MV-4-11 (cell line): ENCODE data around the gene NTSR1.

Source experiments
- DNase-seq: peaks from one replicate; lab custom pipeline; 2025; lab: John Stamatoyannopoulos, UW

Gene NTSR1

GRCh38 chr20:62802026-62802712 lies 93.5 kb downstream of the NTSR1 start:
- DNase-seq = no peak

DNA sequence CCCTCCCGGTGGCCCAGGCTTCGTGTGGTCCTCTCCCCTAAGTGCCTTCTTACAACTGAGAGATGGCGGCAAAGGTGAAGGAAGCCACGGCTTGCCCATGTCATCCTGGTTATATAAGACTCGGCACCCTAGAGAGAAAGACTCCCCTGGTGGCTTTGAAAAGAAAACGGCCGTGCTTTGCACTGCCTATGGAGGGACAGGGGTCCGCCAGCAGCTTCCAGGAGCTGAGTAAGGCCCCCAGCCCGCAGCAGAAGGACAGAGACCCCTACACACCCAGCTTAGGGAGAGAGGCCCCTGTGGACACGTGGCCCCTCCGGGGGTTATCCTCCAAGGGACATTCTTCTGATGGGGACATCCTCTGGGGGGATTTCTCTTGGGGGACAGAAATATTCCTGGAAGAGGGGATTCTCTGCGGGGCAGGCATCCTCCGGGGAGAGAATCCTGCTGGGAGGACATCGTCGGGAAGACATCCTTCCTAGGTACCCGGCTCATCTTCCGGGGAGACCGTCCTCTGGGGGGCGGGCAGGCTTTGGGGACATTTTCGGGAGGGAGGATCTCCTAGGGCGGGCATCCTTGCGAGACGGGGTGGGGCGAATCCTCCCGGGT lies 95.5 kb downstream of the NTSR1 start:
- no peak for DNase-seq

- peak; percentile 18 for DNase-seq
Measured at GRCh38 chr20:62804627-62805154, 96.1 kb downstream of the NTSR1 start, which contains the start of gene OGFR. OGFR (plus strand) TSS chr20:62804835; CDS start chr20:62804860, 25 bp downstream.

DNA sequence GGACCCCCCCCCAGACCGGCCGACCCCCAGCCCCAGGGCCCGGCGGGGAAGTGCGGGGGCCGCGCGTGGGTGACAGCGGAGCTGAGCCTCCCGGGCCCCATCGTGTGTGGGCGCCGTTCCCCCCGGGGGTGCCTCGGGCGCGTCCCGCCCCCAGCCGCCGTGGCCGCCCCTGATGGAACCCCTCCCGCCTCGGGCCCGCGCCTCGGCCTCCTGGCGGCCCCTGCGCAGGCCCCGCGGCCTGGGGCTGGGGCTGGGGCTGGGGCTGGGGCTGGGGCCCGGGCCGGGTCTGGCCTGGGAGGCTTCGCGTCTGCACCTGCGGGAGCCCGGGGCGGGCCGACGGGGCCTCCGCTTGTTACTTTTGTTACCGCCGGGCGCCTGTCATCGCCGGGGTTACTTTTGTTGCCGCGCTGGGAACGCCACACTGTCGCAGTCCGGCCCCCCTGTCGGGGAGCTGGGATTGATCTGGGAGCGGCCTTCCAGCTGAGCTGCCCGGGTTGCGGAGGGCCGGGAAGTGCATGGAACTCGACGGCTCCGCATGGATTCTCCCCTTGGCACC lies 96.6 kb downstream of the NTSR1 start:
- DNase-seq = no peak

DNA sequence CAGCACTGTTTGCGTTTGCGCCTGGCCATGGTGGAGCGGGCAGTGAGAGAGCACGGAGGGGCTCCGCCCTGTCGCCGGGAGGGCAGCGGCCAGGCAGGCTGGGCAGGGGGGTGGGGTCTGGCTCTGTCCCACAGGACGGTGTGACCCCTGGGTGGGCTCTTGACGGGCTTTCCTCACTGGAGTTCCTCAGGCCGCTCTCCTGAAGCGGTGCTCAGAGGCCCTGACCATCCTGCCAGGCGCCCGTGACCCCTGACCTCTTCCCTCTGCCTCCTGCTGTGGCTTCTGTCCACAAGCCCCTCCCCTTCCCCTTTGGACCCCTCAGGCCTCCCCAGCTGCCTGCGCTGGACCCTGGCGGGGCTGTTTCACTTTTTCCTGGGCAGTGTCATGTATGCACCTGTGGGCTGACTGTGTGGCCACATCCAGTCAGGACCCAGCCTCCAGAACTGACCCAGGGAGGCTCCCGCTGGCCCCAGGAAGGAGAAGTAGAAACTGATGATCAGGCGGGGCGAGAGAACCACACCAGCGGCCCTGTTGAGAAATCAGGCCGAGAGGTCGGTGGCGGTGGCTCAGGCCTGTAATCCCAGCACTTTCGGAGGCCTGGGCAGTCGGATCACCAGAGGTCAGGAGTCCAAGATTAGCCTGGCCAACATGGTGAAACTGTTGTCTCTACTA lies 97.2 kb downstream of the NTSR1 start:
- peak; percentile 81 for DNase-seq

GRCh38 chr20:62806383-62807050 lies 97.9 kb downstream of the NTSR1 start:
- no peak for DNase-seq

- DNase-seq = no peak
Measured at GRCh38 chr20:62807444-62808210, 99.0 kb downstream of the NTSR1 start.

DNA sequence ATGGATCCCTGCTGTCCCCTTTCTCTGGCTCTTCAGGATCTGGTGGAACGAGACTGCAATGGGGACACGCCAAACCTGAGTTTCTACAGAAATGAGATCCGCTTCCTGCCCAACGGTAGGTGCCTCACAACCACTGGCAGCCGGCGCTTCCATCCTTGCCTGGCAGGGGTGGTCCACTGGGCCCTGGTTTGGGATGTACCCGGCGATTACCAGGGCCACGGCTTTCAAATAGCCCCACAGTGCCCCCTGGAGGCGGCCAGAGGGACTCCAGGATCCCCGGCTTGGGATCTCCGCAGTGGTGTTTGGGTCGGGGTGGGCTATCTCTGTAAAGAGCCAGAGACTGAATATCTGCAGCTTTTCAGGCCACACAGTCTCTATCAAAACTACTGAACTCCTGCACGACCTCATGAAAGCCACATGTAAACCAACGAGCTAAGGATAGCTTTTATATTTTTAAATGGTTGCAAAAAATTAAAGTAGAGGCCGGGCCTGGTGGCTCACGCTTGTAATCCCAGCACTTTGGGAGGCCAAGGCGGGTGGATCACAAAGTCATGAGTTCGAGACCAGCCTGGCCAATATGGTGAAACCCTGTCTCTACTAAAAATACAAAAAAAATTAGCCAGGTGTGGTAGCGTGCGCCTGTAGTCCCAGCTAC lies 99.7 kb downstream of the NTSR1 start:
- DNase-seq = peak; percentile 38

DNA sequence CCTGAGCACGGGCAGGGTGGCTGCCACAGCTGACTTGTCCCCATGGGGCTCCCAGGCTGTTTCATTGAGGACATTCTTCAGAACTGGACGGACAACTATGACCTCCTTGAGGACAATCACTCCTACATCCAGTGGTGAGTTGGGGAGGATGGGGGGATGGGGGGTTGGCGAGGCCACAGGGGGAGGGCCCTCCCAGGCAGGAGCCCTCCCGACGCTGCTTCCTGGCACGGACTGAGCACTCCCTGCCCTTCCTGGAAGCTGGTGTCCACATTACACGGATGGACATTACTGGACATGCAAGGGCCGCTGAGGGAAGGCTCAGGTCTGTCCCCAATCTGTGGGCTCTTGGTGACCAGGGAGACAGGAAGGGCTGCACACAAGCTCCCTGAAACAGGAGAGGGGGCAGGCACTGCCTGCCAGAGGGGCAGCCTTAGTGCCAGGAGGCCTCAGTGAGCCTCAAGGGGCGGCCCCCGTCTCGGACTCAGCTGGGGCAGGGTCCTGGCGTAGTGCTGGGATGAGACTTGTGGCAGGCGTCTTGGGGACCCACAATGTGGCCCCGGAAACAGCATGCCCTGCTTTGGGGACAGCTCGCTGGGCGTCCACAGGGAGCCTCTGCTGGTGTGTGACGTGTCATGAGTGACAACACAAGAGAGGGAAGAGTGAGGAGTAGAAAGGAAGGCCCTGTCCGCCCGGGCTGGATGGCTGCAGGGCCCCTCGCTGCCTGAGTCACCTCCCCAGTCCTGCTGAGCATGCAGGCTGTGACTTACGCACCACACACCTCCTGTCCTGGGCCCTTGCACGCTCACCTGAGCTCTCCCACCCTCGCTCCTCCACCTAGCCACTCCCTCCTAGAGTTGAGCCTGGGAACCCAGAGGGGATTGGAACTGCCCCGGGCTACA lies 101.1 kb downstream of the NTSR1 start:
- no peak for DNase-seq

DNA sequence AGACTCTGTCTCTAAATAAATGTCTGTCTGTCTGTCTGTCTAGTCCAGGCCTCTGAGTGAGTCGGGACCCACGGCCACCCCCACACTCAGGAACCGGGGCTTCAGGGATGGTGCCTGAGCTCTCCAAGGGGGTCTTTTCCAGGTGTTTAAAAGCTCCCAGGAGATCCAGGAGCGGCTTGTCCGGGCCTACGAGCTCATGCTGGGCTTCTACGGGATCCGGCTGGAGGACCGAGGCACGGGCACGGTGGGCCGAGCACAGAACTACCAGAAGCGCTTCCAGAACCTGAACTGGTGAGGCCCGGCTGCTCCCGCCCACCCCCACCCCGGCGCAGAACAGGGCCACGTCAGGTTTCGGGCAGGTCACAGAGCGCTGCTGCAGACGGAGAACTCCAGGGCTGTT lies 102.7 kb downstream of the NTSR1 start:
- DNase-seq = no peak

DNA sequence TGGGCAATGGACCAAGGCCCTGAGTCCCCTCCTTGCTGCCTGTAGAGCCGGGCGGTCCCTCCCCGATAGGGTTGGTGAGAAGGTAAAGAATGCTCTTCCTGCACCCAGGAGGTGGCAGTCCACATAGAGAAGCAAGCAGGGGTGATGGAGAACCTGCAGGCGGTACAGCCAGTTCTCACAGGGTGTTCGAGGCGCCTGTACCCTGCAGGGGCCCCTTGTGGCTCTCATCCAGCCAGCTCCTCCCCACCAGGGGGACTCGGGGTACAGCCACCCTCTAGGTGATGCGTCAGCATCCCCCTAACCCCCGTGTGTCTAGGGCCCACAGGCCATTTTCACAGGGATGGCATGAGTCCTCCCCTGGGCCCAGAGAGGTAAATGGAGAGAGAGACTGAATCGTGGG lies 103.1 kb downstream of the NTSR1 start:
- peak; percentile 25 for DNase-seq
